GM18858 (cell line): ENCODE measurements around the gene ASB17.
"Not testable (repeated sequence)": the region's sequence is repeated elsewhere in the genome, so short reads cannot be mapped to it uniquely, and the experiment has no call there.

Experiments used
- ATAC-seq: cut with Tn5 transposase; IDR thresholded peaks from one replicate; pipeline ENCODE4 v1.9.1; 2021; ENCODE audit not compliant: unreplicated experiment

Gene ASB17

DNA sequence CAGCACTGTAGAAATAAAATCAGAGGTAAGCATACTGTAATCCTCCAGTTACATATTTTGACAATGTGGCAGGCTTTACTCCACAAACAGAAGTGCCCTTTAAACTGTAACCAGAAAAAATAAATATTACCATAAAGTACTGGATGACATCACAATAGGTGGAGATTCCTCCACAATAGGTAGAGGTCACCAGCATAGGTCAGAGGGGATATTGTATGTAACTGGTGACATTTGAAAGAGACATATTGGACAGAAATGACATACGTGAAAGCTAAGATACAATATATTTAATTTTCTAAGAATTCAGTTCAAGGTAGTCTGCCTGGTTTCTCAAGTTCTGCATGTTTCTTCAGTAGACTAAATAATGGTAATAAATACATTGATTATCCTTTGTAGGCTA, at the start of gene ASB17:
ASB17 (minus strand) TSS at position 101 of the 400 bp plus-strand sequence. CDS start 113 bp downstream, outside the sequence.
- ATAC-seq: no peak

DNA sequence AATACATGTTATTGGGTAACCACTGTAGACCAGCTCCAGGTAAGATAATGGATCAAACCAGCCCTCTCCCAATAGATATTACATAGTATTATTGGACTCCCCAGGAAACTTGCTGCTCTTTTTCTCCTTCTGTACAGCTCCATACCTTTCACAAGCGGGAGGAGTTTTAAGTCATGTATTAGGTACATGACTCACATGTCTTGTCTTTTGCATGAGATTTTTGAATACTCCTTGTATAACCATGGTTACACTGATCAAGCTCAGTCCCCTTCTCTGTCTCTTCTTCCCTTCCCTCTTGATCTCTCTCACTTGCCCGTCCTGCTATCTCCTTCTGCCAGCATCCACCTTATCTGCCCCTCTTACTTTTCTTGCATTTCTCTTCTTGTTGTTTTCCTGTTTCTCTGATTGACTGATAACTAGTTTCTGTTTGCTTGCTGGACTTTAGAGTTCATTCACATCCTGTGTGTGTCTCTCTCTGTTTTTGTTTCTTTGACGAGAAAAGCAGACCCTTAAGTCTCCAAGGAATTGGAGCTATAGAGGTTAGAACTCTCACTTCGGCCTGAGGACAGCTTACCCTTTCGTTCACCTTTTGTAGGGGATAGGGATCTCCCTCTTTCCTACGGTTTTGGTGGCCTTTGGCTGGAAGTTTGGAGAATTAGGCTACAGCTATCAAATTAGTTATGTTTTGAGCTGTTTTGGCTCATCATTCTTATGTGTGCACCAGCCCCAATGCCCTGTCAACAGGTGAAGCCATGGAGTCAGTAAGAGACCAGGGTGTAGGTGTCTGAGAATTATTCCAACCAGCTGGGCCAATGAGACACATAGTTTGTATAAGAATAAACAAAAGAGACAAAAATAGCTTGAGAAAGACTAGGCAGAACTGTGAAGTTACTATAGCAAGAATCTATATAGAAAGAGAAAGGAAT, 49.0 kb upstream of the ASB17 start:
- peak; percentile 42 for ATAC-seq

DNA sequence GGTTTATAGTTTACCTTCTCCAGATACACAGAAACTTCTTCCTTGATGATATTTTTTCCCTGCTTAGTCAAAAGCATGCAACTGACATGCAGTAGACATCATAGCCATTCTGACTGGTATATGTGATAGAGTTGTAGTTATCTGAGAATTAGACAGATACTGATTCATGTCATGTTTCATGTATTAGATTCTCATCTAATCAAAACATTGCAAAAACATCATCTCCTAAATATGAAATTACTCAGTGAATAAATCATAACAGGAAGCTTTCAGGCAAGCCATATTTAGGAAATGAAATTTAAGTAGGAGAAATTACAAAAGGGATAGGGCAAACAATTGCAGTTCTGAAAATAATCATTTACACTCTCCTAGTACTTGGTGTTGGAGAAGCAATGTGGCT, 38.4 kb upstream of the ASB17 start:
- no peak for ATAC-seq

GRCh38 chr1:75969550-75969949, 37.3 kb upstream of the ASB17 start:
- ATAC-seq: no peak

DNA sequence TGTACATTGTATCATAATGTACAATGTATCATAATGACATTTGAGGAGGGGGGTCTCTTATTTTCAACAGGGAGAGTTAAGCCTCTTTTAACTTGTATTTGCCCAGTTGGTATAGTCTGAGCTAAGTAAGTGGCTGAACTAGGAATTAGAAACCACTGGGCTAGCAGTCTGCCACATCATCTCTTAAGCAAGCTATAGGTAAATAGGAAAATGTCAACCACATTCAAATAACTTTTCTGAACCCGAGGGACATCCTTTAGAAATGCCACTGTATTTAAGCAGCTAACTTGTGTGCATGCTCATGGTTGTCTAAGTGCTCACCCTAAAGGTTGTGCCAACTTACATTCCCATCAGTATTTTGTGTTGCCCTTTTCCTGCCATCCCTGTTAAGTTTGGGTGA, 35.5 kb upstream of the ASB17 start:
- ATAC-seq: no peak

GRCh38 chr1:75964760-75965408, 32.7 kb upstream of the ASB17 start:
- no peak for ATAC-seq

DNA sequence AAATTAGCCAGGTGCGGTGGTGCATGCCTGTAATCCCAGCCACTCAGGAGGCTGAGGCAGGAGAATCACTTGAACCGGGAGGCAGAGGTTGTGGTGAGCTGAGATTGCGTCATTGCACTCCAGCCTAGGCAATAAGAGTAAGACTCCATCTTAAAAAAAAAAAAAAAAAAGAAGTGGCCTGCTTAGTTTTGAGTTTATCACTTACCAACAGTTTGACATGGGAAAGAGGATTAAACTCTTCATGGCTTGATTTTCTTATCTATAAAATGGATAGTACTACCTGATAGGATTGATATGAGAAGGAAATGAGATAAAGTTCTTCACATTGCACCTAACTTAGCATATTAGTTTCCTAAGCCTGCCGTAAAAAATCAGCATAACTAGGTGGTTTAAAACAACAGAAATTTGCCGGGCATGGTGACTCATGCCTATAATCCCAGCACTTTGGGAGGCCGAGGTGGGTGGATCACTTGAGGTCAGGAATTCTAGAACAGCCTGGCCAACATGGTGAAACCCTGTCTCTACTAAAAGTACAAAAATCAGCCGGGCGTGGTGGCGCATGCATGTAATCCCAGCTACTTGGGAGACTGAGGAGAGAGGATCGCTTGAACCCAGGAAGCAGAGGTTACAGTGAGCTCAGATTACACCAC, 32.0 kb upstream of the ASB17 start:
- ATAC-seq: not testable (repeated sequence)

DNA sequence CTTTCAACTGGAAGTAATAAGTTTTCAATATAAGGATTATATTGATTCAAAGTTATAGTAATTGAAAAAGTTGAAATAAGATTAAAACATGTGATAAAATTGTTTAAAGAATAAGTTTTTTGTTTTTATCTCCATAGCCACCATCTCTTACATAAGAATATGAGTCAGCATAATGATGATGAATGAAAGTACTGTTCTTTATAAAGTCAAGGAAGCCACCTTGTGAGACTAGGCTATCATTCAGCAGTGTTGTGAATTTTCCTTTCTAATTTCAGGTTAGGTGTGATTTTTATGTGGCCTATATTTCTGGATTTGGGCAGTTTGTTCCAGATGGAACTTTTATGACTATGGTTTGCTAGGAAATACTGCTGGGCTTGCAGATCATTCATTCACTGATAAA, 22.4 kb upstream of the ASB17 start:
- ATAC-seq: no peak

GRCh38 chr1:75953461-75953860, 21.3 kb upstream of the ASB17 start:
- ATAC-seq: no peak

DNA sequence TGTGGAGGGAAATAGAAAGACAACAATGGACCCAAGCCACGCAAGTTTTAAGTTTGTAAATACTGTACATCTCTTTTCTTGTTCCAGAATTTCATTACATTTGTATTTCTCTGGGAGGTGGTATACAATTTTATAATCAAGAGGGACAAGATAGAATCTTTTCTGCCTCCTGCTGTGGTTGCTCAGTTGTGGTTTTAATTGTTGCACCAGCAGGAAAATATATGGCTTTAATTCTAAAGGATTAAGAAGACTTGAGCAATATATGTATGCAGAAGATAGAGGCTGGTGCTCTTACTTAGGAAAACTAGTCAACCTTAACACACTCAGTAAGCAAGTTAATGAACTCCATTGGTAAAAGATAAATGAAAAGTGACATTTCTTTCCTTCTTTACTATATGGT, 19.8 kb upstream of the ASB17 start:
- no peak for ATAC-seq

GRCh38 chr1:75950176-75950575, 18.0 kb upstream of the ASB17 start:
- ATAC-seq: no peak

GRCh38 chr1:75943037-75943436, 10.8 kb upstream of the ASB17 start:
- not testable (repeated sequence) for ATAC-seq

GRCh38 chr1:75937034-75937433, 4.8 kb upstream of the ASB17 start:
- ATAC-seq: no peak

DNA sequence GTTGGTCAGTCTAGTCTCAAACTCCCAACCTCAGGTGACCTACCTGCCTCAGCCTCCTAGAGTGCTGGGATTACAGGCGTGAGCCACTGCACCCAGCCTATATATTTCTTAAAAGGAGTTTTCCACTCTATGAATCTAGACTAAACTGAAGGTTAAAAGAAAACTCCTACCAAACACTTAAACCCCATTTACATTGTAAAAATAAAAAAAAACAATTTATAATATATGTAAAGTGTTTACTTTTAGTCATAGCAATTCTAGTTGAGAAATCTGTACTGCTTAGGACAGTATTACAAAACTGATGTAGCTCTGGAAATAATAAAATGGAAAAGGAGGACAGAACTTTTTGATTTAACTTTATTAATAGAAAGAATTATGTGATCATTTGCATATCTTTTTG, 9.5 kb downstream of the ASB17 start:
- ATAC-seq: no peak

GRCh38 chr1:75916834-75917233, 15.4 kb downstream of the ASB17 start:
- ATAC-seq: no peak

DNA sequence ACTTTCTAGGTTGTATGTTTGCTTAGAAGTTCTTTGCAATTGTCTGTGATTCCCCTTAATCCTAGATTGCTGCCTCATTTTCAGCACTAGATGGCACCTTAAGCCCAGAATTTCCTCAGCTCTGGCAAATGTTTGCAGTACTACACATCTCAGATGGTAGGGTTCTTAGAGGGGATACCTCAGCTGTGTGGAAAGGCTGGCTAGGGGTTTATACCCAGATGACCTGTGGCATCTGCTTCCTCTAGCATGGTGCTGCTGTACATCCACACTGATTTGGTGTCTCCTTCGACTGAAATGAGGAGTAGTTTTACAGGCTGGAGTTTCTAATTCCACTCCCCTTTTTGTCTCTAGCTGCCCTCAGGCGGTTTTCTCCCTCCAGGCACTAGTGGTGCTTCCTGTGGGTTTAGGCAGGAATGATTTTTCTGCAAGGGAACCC, 23.5 kb downstream of the ASB17 start:
- ATAC-seq: peak; percentile 86

- ATAC-seq: no peak
Observed at GRCh38 chr1:75901371-75901770, 30.8 kb downstream of the ASB17 start.

GRCh38 chr1:75884437-75884836, 47.8 kb downstream of the ASB17 start:
- no peak for ATAC-seq

DNA sequence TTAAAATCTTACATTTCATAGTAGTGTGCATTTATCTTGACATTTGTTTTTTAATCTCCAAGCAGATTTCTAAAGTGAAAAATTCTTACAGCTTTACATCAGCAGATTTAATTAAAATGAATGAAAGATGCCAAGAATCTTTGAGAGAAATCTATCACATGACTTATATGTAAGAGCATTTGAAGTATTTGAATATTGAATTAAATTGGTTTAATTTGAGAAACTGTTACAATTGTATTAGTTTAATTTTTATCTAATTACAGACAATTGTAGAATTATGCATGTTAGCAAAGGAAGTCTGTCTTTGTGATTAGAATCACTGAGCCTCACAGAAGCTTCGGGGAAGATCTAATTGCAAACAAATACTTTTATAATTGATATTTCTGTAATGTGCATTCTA, 52.2 kb downstream of the ASB17 start:
- no peak for ATAC-seq

GRCh38 chr1:75870951-75871350, 61.3 kb downstream of the ASB17 start:
- no peak for ATAC-seq
